K562 (cell line): ENCODE data around the gene LY6G5B. TPM values are rescaled to one million over a fixed set of nuclear protein-coding genes. Genes with fewer than 3 reads are reported as not detected.

Source experiments
- CBX2 ChIP-seq: fragments of 200-600 bp; sonication (generic); IDR thresholded peaks from one replicate; pipeline ENCODE4 v1.6.1; 2012; ENCODE audit warnings: mild to moderate bottlenecking, low read length, inconsistent platforms; ENCODE audit not compliant: insufficient read depth, poor library complexity, severe bottlenecking
- CGGBP1 ChIP-seq: fragments of 250-450 bp; sonication (Bioruptor Pico); IDR thresholded peaks from 2 replicates; pipeline ENCODE4 v1.9.0; 2021; ENCODE audit warnings: mild to moderate bottlenecking
- CHD2 ChIP-seq: IDR thresholded peaks from 2 replicates; pipeline ENCODE4 v1.6.1; 2011; ENCODE audit warnings: low read depth, low read length
- COPS2 ChIP-seq: fragments of 450-650 bp; conservative IDR thresholded peaks from 2 replicates; pipeline ENCODE4 v1.6.1; 2016; ENCODE audit warnings: mild to moderate bottlenecking, moderate library complexity
- CREB1 ChIP-seq, 2 experiments: sonication (generic) in 1 of 2; formaldehyde crosslinking in 1 of 2; IDR thresholded peaks; 2 replicates each; pipeline versions ENCODE4 v1.6.1 to v1.8.0; 2012 to 2022; ENCODE audit warnings: inconsistent platforms in 1 of 2, mild to moderate bottlenecking in 1 of 2, missing genetic modification reagents in 1 of 2, moderate library complexity in 1 of 2
- CREM ChIP-seq: IDR thresholded peaks from 2 replicates; pipeline ENCODE4 v1.6.1; 2014; ENCODE audit warnings: antibody characterized with exemption, low read depth
- CTBP1 ChIP-seq: fragments of 450-650 bp; IDR thresholded peaks from 2 replicates; pipeline ENCODE4 v1.6.1; 2016; ENCODE audit warnings: borderline replicate concordance
- DMBX1 ChIP-seq: fragments of 250-450 bp; sonication (Bioruptor Pico); IDR thresholded peaks from 2 replicates; pipeline ENCODE4 v1.8.0; 2022; ENCODE audit warnings: inconsistent platforms, mild to moderate bottlenecking, moderate library complexity, borderline replicate concordance
- FOSL1 ChIP-seq: fragments of 200-800 bp; sonication (Bioruptor generic); conservative IDR thresholded peaks from 2 replicates; pipeline ENCODE4 v1.6.1; 2016; ENCODE audit warnings: missing genetic modification characterization, missing compliant biosample characterization
- L3MBTL2 ChIP-seq: fragments of 450-650 bp; IDR thresholded peaks from 2 replicates; pipeline ENCODE4 v1.6.1; 2016; ENCODE audit warnings: mild to moderate bottlenecking, moderate library complexity
- MAFF ChIP-seq: IDR thresholded peaks from 2 replicates; pipeline ENCODE4 v1.6.1; 2012; ENCODE audit warnings: low read length, improper control_type of control experiment
- MTA2 ChIP-seq: fragments of 450-650 bp; IDR thresholded peaks from 2 replicates; pipeline ENCODE4 v1.6.1; 2016; ENCODE audit warnings: low read depth
- MTF1 ChIP-seq: fragments of 250-450 bp; sonication (Bioruptor Pico); IDR thresholded peaks from 2 replicates; pipeline ENCODE4 v1.9.0; 2021; ENCODE audit warnings: moderate library complexity, mild to moderate bottlenecking, inconsistent platforms, borderline replicate concordance
- PKNOX1 ChIP-seq: fragments of 450-650 bp; IDR thresholded peaks from 2 replicates; pipeline ENCODE4 v1.6.1; 2016
- SNIP1 ChIP-seq: fragments of 450-650 bp; IDR thresholded peaks from 2 replicates; pipeline ENCODE4 v1.7.1; 2017; ENCODE audit warnings: low read depth, mild to moderate bottlenecking
- TAF9B ChIP-seq: fragments of 450-650 bp; IDR thresholded peaks from 2 replicates; pipeline ENCODE4 v1.6.1; 2018; ENCODE audit warnings: mild to moderate bottlenecking; ENCODE audit not compliant: partially characterized antibody
- TAL1 ChIP-seq: fragments of 450-650 bp; IDR thresholded peaks from 2 replicates; pipeline ENCODE4 v1.6.1; 2016; ENCODE audit warnings: mild to moderate bottlenecking
- TEAD1 ChIP-seq, 2 experiments: fragments of 450-650 bp in 1 of 2; sonication (generic) in 1 of 2; formaldehyde crosslinking; IDR thresholded peaks; 2 replicates each; pipeline versions ENCODE4 v1.4.0 to v1.8.0; 2020 to 2022; ENCODE audit warnings: mild to moderate bottlenecking in 2 of 2, missing genetic modification reagents in 1 of 2
- USF2 ChIP-seq: sonication (generic); formaldehyde crosslinking; IDR thresholded peaks from 2 replicates; pipeline ENCODE4 v1.5.0; 2020; ENCODE audit warnings: missing genetic modification reagents
- ZC3H11A ChIP-seq: IDR thresholded peaks from 2 replicates; pipeline ENCODE4 v1.6.1; 2012; ENCODE audit warnings: low read depth, low read length, improper control_type of control experiment
- ZFX ChIP-seq: sonication (generic); formaldehyde crosslinking; IDR thresholded peaks from 2 replicates; pipeline ENCODE4 v1.8.0; 2022; ENCODE audit warnings: mild to moderate bottlenecking, missing genetic modification reagents, moderate library complexity
- ZNF140 ChIP-seq: fragments of 250-450 bp; sonication (Bioruptor Pico); IDR thresholded peaks from 2 replicates; pipeline ENCODE4 v1.8.0; 2021; ENCODE audit warnings: moderate library complexity, mild to moderate bottlenecking, inconsistent platforms
- ZNF589 ChIP-seq: fragments of 200-800 bp; sonication (Bioruptor generic); IDR thresholded peaks from 2 replicates; pipeline ENCODE4 v1.6.1; 2016; ENCODE audit warnings: low read depth, missing genetic modification characterization, missing compliant biosample characterization
- ZZZ3 ChIP-seq: fragments of 450-650 bp; IDR thresholded peaks from 2 replicates; pipeline ENCODE4 v1.6.1; 2016; ENCODE audit warnings: antibody characterized with exemption, mild to moderate bottlenecking, moderate library complexity
- polyA plus RNA-seq, 8 experiments: library from polyadenylated mRNA; depleted of rRNA in 4 of 8; stranded (reverse) in 5 of 8; unstranded in 3 of 8; fragments of >200 nt; fragmentation: Nextera tagmentation in 2 of 8; fragmentation: Illumina TruSeq in 1 of 8; extraction: Ambion mirVana in 2 of 8; extraction: Trizol in 1 of 8; gene quantifications; 2 replicates each; pipeline versions ENCODE4 v1.2.1 to v1.2.3, GENCODE V29; 2011 to 2014; ENCODE audit warnings: inconsistent platforms in 1 of 8, missing spikeins in 1 of 8
- total RNA-seq, 7 experiments: library from RNA; depleted of rRNA in 6 of 7; stranded (reverse); fragments of >200 nt in 6 of 7; fragmentation: Illumina TruSeq in 2 of 7; extraction: Trizol in 2 of 7; gene quantifications; 2 replicates each; pipeline versions ENCODE4 v1.2.1 to v1.2.3, GENCODE V29; 2011 to 2021; ENCODE audit warnings: low replicate concordance in 1 of 7

The LY6G5B gene
- total and polyA plus RNA-seq, 9 of the 15 experiments (the other 6 are each of a cell fraction or from before 2014, with no cell fraction given), result 6.0 to 27.0 (median 7.5) TPM

GRCh38 chr6:31676904-31677303 lies 7.1 kb downstream of the LY6G5B start (continued):
- TF ChIP-seq PKNOX1 (peak; percentile 96), MTF1 (CRISPR knock-in tag) (no peak), ZNF140 (no peak), L3MBTL2 (0 out of 2 replicates have a peak, but pooled peaks have one; percentile 29), ZFX (no peak), CHD2 (no peak), DMBX1 (peak; percentile 65; the same call in 1 of the 2 replicates), CREB1 (IDR thresholded peaks at IDR 0.05) (peak; percentile 62), CREB1 (CRISPR knock-in tag; IDR thresholded peaks at IDR 0.05) (peak; percentile 56), FOSL1 (tag) (peak; percentile 63; the same call in 1 of the 2 replicates), ZZZ3 (no peak), TEAD1 (CRISPR knock-in tag; IDR thresholded peaks at IDR 0.05) (peak in 1 of 2 experiments; percentile 52; a peak in 1 of 4 replicates), ZNF589 (no peak), CTBP1 (no peak), MTA2 (no peak; the same call in 1 of the 2 replicates), SNIP1 (no peak), CREM (peak; percentile 94), ZC3H11A (no peak), TAF9B (no peak), USF2 (no peak), MAFF (no peak), CGGBP1 (no peak), TAL1 (no peak), COPS2 (no peak), CBX2 (no peak)
